K562 (cell line): ENCODE results near the gene GPR25. TPM values are rescaled to one million over a fixed set of nuclear protein-coding genes. Genes with fewer than 3 reads are reported as not detected.

ENCODE experiments used
- ATAC-seq: fragments of 200-7000 bp; cut with Tn5 transposase; 3 replicates; pipeline ENCODE4 v1.9.1; 2020; ENCODE audit warnings: moderate library complexity
- BruUV-seq: library from RNA; stranded (reverse); fragments of 400-500 nt; replicated peaks from 2 replicates; lab custom pipeline; 2021; lab: Mats Ljungman, UMichigan
- CTCF ChIA-PET: fragments of 300-600 bp; formaldehyde crosslinking; extraction: SDS; loops from one replicate; lab custom pipeline; 2021; ENCODE audit warnings: low intra/inter-chr PET ratio; lab: Yijun Ruan, JAX
- POLR2A ChIA-PET: fragments of 300-600, 350-650 bp; sonication (Branson Sonifier 250); formaldehyde crosslinking; extraction: SDS; loops from one replicate; lab custom pipeline; 2021; ENCODE audit warnings: antibody characterized with exemption, inconsistent platforms; lab: Yijun Ruan, JAX
- DNase-seq, 4 experiments: peaks; one replicate each; pipeline versions ENCODE4 v3.0.0 to v3.0.0-alpha.2; 2011 to 2018; ENCODE audit warnings: low spot score in 3 of 4, mixed read lengths in 3 of 4; ENCODE audit errors: extremely low read depth in 1 of 4
- FAIRE-seq: peaks from 2 replicates; lab custom pipeline; 2011; peaks lifted over from hg19 to GRCh38; lab: Jason Lieb, UNC
- H2AFZ ChIP-seq: 2 replicates; pipeline ENCODE4 v1.6.0; 2011; ENCODE audit warnings: low read depth, low read length, control low read depth, inconsistent platforms
- H3K27ac ChIP-seq: fragments of 200-600 bp; 3 replicates; pipeline ENCODE4 v1.8.0; 2011; ENCODE audit warnings: low read depth, mild to moderate bottlenecking, control low read depth, inconsistent platforms, low read length, moderate library complexity, mixed read lengths; ENCODE audit errors: extremely low read depth
- H3K27me3 ChIP-seq, 2 experiments: fragments of 300-600 bp in 1 of 2; 2 replicates in 1 of 2; 3 replicates in 1 of 2; pipeline versions ENCODE4 v1.6.0 to v1.8.0; 2011; ENCODE audit warnings: inconsistent platforms in 2 of 2, low read length in 2 of 2, mild to moderate bottlenecking in 1 of 2, mixed read lengths in 1 of 2, moderate library complexity in 1 of 2; ENCODE audit not compliant: control insufficient read depth in 2 of 2, insufficient read depth in 2 of 2
- H3K36me3 ChIP-seq: fragments of 300-600 bp; 3 replicates; pipeline ENCODE4 v1.8.0; 2011; ENCODE audit warnings: mild to moderate bottlenecking, low read length, inconsistent platforms; ENCODE audit not compliant: control insufficient read depth, insufficient read depth
- H3K4me1 ChIP-seq, 2 experiments: fragments of 200-600 bp in 1 of 2; replicated peaks in 1 of 2; 2 replicates in 1 of 2; 3 replicates in 1 of 2; pipeline versions ENCODE4 v1.5.1 to v1.8.0; 2011; ENCODE audit warnings: inconsistent platforms in 2 of 2, low read length in 2 of 2, mild to moderate bottlenecking in 1 of 2, mixed read lengths in 1 of 2, moderate library complexity in 1 of 2; ENCODE audit not compliant: control insufficient read depth in 2 of 2, insufficient read depth in 2 of 2
- H3K4me2 ChIP-seq: 2 replicates; pipeline ENCODE4 v1.6.1; 2011; ENCODE audit warnings: low read length, control low read depth, inconsistent platforms, mixed read lengths; ENCODE audit not compliant: insufficient read depth
- H3K4me3 ChIP-seq: fragments of 200-600 bp; sonication (generic), shearing (Covaris generic); 2 replicates; pipeline ENCODE4 v1.5.1; 2016; ENCODE audit warnings: control low read depth, inconsistent platforms
- H3K79me2 ChIP-seq: fragments of 200-600 bp; 3 replicates; pipeline ENCODE4 v1.8.0; 2011; ENCODE audit warnings: low read length, inconsistent platforms; ENCODE audit not compliant: control insufficient read depth, insufficient read depth
- H3K9ac ChIP-seq, 2 experiments: 2 replicates each; pipeline versions ENCODE4 v1.6.0 to v1.6.1; 2011; ENCODE audit warnings: low read depth in 2 of 2, low read length in 2 of 2, control low read depth in 1 of 2, inconsistent platforms in 1 of 2, mild to moderate bottlenecking in 1 of 2, mixed read lengths in 1 of 2; ENCODE audit not compliant: insufficient read depth in 1 of 2
- H3K9me1 ChIP-seq: one replicate; pipeline ENCODE4 v1.6.0; 2011; ENCODE audit warnings: inconsistent platforms, mild to moderate bottlenecking, low read length, moderate library complexity; ENCODE audit not compliant: control insufficient read depth, insufficient read depth
- H3K9me3 ChIP-seq: replicated peaks from 2 replicates; pipeline ENCODE4 v1.5.1; 2011; ENCODE audit warnings: low read depth, low read length, inconsistent platforms; ENCODE audit not compliant: control insufficient read depth, insufficient read depth
- H4K20me1 ChIP-seq: replicated peaks from 2 replicates; pipeline ENCODE4 v1.6.1; 2011; ENCODE audit warnings: low read length, inconsistent platforms, mixed read lengths; ENCODE audit not compliant: control insufficient read depth, insufficient read depth
- C11orf30 ChIP-seq: fragments of 450-650 bp; IDR thresholded peaks from 2 replicates; pipeline ENCODE4 v1.6.1; 2016; ENCODE audit warnings: low read depth, mild to moderate bottlenecking
- ILK ChIP-seq: fragments of 450-650 bp; IDR thresholded peaks from 2 replicates; pipeline ENCODE4 v1.6.1; 2016; ENCODE audit warnings: missing genetic modification characterization, low read depth, mild to moderate bottlenecking, missing compliant biosample characterization, moderate library complexity, borderline replicate concordance
- MCM7 ChIP-seq, 2 experiments: fragments of 450-650 bp; IDR thresholded peaks; 2 replicates each; pipeline ENCODE4 v1.6.1; 2016 to 2018
- NFE2L1 ChIP-seq: fragments of 450-650 bp; IDR thresholded peaks from 2 replicates; pipeline ENCODE4 v1.6.1; 2016; ENCODE audit warnings: missing genetic modification characterization, low read depth, mild to moderate bottlenecking, missing compliant biosample characterization, moderate library complexity, borderline replicate concordance
- TEAD1 ChIP-seq, 2 experiments: fragments of 450-650 bp in 1 of 2; sonication (generic) in 1 of 2; formaldehyde crosslinking; IDR thresholded peaks; 2 replicates each; pipeline versions ENCODE4 v1.4.0 to v1.8.0; 2020 to 2022; ENCODE audit warnings: mild to moderate bottlenecking in 2 of 2, missing genetic modification reagents in 1 of 2
- TEAD2 ChIP-seq: fragments of 450-650 bp; IDR thresholded peaks from 2 replicates; pipeline ENCODE4 v1.6.1; 2016; ENCODE audit warnings: missing genetic modification characterization, control low read depth, missing compliant biosample characterization
- TSHZ1 ChIP-seq: fragments of 250-450 bp; sonication (Bioruptor Pico); IDR thresholded peaks from 2 replicates; pipeline ENCODE4 v1.4.0; 2020; ENCODE audit warnings: mild to moderate bottlenecking, moderate library complexity
- U2AF1 ChIP-seq: fragments of 200-400 bp; formaldehyde crosslinking; optimal IDR thresholded peaks from 2 replicates; pipeline ENCODE3; 2017; ENCODE audit warnings: mild to moderate bottlenecking, low read depth, low read length, moderate library complexity
- WGBS: fragments of 100-300 bp; shearing (Covaris generic); methylation state at CpG from one replicate; pipeline ENCODE4 v1.1.6; 2016; ENCODE audit warnings: low coverage, mixed read lengths; ENCODE audit not compliant: insufficient coverage; ENCODE audit errors: missing lambda C conversion rate; 5-methylcytosine and 5-hydroxymethylcytosine counted together
- in situ Hi-C: fragments of 300-500 bp; cut with MboI; formaldehyde crosslinking; loops from 4 replicates; pipeline ENCODE4 v1.15.0; 2018; ENCODE audit warnings: inconsistent platforms, mixed read lengths
- intact Hi-C: fragments of 100-400 bp; cut with micrococcal nuclease; formaldehyde crosslinking; loops from 2 replicates; pipeline ENCODE4 v1.14.2; 2022
- polyA plus RNA-seq, 8 experiments: library from polyadenylated mRNA; depleted of rRNA in 4 of 8; stranded (reverse) in 5 of 8; unstranded in 3 of 8; fragments of >200 nt; fragmentation: Nextera tagmentation in 2 of 8; fragmentation: Illumina TruSeq in 1 of 8; extraction: Ambion mirVana in 2 of 8; extraction: Trizol in 1 of 8; gene quantifications; 2 replicates each; pipeline versions ENCODE4 v1.2.1 to v1.2.3, GENCODE V29; 2011 to 2014; ENCODE audit warnings: inconsistent platforms in 1 of 8, missing spikeins in 1 of 8
- total RNA-seq, 7 experiments: library from RNA; depleted of rRNA in 6 of 7; stranded (reverse); fragments of >200 nt in 6 of 7; fragmentation: Illumina TruSeq in 2 of 7; extraction: Trizol in 2 of 7; gene quantifications; 2 replicates each; pipeline versions ENCODE4 v1.2.1 to v1.2.3, GENCODE V29; 2011 to 2021; ENCODE audit warnings: low replicate concordance in 1 of 7

The GPR25 gene
- total and polyA plus RNA-seq, 9 of the 15 experiments (the other 6 are each of a cell fraction or from before 2014, with no cell fraction given): not detected

- Histone ChIP-seq H2AFZ (no peak overlapping the region), H3K27ac (no peak overlapping the region), H4K20me1 (no peaks in the 10 kb centered on the region), H3K27me3 (no peaks in the 10 kb centered on the region), H3K9ac (no peak overlapping the region), H3K79me2 (no peaks in the 10 kb centered on the region), H3K4me1 (no peaks in the 10 kb centered on the region), H3K36me3 (no peaks in the 10 kb centered on the region), H3K4me3 (no peak overlapping the region), H3K9me1 (no peaks in the 10 kb centered on the region), H3K9me3 (no peaks in the 10 kb centered on the region), H3K4me2 (no peak overlapping the region)
- 19% methylated on average over 3 of the region's 3 CpGs for WGBS
- in situ Hi-C loops: no loop called here
- POLR2A ChIA-PET: interaction anchor here (0.6 kb wide), 1 partner anchor 8 kb away, joined by 3 read pairs; no protein-coding TSS in a partner anchor
- BruUV-seq: no TSS peak
- DNase-seq: no peak
- intact Hi-C loops: no loop called here
- CTCF ChIA-PET: interaction anchor here (0.8 to 2.1 kb wide), 3 partner anchors 216 to 280 kb away, joined by 4 to 17 read pairs (median 6); no protein-coding TSS in a partner anchor
- TF ChIP-seq MCM7 (IDR thresholded peaks at IDR 0.05) (no peak), U2AF1 (no peak), TSHZ1 (CRISPR knock-in tag) (no peak), NFE2L1 (tag) (no peak), TEAD1 (CRISPR knock-in tag; IDR thresholded peaks at IDR 0.05) (no peak), TEAD2 (tag) (no peak), C11orf30 (no peak), ILK (tag) (no peak)
- FAIRE-seq: no peak
- ATAC-seq: no peak
Measured at GRCh38 chr1:200838676-200839445, 33.9 kb upstream of the GPR25 start.
